HG02970 (cell line): ENCODE measurements around the gene MYBPH.

Source experiments
- ATAC-seq: cut with Tn5 transposase; IDR thresholded peaks from one replicate; pipeline ENCODE4 v1.9.1; 2021; ENCODE audit warnings: mild to moderate bottlenecking, moderate library complexity, moderate number of reproducible peaks; ENCODE audit not compliant: unreplicated experiment, low FRiP score

The MYBPH gene

DNA sequence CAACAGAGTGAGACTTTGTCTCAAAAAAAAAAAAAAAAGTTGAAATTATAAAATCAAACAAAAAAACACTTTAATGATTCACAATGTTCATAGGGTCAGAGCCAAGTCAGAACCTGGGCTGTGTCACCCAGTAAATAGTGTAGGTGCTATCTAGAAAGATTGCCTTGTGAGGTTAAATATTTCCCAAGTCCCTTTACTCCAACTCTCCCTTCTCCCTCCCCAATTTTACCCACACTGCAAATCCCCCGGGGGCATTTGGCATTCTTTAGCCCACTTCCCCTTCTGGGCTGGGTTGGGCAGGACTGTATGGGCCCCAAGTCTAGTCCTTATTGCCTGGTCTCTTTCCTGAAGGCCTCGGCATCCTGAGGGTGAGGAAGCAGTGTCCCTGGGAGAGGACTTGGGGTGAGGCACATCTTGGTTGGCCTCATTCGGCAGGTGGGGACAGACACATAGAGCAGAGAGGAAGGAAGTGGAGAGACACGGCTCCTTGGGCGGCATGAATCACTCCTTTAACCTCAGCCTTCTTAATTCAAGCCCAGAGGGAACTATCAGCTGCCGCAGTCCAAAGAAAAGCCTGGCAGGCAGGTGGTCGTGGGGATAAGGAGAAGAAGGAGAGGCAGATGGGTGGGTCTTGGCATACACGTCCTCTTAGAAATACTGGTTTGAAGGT lies 39.9 kb downstream of the MYBPH start:
- ATAC-seq: no peak

DNA sequence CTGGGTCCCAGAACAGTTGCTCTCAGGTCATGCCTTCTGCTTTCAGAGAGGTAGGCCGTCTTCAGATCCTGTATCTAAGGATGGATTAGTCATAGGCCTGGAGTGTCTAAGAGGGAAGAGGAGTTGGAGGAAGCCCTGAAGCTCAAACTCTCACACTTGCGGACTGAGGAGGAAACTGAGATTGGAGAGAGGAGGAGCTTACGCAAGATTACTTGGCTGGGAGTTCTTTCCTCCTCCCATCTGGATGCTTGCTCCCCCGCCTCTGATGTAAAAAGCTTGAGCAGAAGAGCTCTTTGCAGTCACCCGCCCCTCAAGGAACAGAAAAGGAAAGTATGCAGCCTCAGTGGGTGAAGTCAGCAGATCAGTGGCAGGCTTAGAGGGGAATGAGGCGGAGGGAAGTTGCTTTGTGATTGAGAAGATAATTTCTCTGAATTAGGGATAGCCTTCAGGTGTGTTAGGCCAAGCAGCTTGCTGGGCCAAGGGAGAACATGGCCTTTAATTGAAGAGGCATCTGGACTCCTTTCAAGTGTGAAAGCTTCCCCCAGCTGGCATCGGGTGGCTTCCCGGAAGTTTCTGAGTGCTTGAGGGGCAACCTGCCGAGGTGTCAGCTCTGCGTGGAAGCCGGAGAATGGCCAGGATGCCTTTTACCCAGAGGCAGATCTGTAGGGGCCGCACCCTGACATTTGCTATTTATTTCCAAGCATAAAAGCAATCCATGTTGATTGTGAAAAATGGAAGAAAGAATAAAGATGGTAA lies 41.5 kb downstream of the MYBPH start:
- no peak for ATAC-seq

DNA sequence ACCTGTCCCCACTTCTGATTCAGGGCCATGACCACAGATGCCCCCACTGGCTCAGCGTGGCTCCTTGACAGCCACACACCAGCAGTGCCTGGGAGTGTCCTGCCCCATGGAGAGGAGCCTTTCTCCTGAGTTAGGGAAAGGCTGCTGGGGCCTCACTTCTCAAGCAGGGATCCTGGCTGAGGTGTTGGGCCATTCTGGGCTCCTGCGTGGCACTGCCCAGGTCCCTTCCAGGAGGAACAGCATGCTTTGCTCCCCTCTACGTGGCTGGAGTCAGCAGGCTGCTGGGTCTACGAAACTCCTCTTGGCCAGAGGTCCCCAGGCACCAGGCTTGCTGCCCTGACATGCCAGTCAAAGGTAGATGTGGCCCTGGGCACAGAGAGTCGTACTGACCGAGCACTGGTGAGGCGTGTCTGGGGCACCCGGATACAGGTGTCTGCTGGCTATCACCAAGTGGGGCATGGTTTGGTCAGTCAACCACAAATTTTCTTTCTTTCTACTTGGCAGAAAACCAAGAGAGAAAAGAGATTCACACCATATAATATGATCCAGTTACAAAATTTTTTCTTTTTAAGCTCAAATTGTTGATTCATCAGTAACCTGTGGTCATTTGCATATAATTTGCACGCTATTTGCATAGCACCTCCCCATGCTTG lies 44.0 kb downstream of the MYBPH start:
- ATAC-seq: no peak

DNA sequence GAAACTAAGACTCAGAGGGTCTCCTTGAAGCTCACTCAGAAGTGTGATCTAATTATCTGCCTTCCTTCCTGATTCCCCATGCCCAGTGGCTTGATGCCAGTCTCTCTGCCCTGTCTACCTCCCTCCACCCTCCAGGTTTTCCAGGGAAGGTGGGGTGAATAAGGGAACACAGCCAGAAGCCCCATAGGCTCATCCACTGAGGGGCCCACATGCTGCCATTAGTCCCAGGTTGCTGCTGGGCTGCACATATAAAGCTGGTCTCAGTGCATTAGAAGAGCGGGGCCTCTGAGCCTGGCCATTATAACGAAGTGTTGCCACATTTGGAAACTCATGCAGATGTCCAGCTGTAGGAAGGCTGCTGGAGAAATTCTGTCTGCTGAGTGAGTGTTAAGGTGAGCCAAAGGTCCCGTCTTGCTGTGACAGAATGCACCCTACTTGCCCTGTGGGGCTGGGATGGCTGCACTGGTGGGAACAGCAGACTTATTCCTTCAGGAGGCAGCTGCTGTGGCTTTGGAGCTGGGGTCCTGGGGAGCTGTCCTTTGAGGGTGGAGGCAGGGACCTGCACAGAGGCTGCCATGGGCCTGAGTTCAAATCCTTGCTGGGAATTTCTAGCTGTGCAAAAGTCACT lies 45.2 kb downstream of the MYBPH start:
- no peak for ATAC-seq

DNA sequence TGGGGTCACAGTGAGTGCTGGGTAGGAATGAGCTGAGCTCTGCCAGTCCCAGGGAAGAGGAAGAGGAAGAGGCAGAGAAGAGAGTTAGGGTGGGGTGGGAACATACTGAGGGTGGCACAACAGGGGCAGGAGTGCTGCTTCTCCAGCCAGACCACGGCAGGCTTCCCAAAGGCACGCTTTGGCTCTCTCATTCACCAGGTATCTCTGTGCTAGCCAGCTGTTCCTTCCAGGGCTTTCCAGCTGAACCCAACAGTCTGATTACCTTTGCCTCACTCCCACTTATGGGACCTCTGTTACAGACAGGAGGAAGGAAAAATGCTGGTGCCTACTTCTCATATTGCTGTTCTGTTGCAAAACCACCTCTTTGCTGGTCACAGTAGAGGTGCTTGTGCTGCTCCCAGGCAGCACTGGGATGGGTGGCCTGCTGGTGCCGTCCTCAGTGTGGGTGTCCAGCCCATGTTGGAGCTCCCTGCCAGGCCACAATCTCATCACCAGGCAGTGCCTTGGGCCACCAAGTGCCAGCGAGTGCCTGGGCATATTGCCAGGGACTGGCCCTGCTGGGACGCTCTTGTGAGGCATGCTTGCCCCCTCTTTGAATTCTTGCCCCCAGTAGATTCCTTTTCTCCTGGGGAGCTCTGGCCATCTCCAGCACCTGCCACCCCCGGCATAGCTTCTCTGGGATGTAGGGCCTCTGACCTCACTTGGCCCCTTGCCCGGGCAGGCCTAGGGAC lies 46.0 kb downstream of the MYBPH start:
- ATAC-seq: no peak

DNA sequence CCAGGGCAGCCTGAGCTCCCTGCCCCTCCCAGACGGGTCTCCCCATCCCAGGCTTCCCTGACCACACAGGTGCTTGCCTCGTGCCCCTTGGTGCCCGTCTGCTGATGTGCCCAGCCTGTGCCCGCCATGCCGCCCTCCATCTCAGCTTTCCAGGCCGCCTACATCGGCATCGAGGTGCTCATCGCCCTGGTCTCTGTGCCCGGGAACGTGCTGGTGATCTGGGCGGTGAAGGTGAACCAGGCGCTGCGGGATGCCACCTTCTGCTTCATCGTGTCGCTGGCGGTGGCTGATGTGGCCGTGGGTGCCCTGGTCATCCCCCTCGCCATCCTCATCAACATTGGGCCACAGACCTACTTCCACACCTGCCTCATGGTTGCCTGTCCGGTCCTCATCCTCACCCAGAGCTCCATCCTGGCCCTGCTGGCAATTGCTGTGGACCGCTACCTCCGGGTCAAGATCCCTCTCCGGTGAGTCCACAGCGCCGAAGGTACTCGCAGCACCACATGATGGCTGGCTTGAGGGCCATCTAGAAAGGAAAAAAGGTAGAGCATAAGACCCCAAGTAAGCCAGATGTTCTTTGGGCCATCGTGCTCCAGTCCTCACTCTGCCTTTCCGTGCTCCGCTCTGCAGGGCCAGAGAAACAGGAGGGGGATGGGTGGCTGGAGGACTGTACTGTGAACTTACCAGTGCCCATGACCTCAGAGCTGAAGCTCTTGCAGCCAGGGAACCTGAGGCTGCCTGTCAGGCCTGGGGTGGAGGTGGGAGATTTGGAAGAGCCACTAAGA lies 46.7 kb downstream of the MYBPH start:
- ATAC-seq: no peak

DNA sequence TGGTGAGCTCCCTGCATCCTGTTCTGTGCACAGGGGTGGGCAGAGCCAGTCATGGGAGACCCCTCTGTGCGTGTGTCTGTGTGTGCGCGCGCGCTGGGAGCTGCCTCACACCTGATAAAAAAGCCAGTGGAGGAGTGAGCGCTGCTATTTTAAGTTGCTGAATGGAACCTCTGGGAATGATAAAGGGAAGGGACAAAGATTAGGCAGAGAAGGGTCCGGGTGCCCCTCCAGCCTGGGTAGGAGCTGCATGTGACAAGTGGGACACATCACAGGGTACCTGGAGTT lies 47.3 kb downstream of the MYBPH start:
- ATAC-seq: no peak

DNA sequence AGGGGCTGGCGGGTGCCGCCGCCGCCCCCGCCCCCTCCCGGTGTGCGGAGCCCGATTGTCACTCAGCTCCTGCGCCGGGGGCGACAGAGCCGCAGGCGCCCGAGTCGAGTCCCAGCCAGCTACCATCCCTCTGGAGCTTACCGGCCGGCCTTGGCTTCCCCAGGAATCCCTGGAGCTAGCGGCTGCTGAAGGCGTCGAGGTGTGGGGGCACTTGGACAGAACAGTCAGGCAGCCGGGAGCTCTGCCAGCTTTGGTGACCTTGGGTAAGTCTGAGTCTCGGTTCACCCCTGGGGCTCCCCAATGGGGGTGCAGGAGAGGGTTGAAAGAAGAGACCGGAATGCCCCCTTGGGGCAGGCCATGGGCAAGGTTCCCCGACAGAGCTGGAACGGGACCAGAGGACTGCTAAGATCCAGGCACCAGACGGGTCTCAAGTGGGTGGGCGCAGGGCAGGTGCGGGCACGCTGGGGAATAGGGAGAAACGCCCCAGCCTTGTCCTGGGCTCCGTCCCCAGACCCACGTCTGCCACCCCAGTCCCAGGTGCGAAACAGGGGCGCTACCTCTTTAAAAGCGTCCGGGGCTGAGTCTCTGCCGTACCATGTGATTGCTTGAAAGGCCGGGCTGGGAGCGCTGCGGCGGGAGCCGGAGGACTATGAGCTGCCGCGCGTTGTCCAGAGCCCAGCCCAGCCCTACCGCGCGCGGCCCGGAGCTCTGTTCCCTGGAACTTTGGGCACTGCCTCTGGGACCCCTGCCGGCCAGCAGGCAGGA lies 47.8 kb downstream of the MYBPH start, which contains the start of gene ADORA1:
ADORA1 (plus strand) TSS at position 61 of the 765 bp plus-strand sequence. CDS start 1,116 bp downstream, outside the sequence.
- ATAC-seq: no peak

DNA sequence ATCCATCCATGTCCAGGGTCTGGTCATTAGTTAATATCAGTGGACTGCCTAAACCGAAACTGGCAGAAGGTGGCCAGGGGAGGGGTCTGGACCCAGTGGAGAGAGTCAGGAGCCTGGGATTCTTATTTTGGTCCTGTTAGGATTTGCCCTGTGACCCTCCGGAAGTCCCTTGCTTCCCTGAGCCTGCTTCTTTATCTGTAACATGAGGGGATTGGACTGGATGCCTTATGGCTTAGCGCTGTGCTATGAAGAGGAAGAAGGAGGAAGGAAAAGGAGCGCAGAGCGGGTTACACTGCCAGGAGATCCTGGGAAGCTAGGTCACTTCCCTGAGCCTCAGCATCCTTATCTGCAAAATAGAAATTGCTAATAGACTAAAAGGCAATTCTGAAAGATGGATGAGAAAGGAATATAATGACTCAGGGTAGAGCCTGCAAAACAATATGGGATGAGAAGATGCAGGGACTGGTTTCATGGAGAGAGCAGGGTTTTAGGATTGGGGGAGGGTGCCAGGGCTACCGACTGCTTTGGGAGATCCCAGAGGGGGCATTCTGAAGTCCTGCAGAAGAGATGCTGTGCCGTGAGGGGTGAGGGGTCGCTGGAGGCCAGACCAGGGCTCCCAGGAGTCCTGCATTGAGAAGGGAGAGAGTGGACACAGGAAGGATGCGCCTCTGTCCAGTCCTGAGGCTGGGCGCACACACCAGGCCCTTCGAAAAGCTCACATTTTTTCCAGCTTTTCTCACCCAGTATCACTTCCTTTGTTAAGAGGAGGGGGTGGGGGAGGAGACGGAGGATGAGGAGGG lies 48.6 kb downstream of the MYBPH start:
- ATAC-seq: no peak

DNA sequence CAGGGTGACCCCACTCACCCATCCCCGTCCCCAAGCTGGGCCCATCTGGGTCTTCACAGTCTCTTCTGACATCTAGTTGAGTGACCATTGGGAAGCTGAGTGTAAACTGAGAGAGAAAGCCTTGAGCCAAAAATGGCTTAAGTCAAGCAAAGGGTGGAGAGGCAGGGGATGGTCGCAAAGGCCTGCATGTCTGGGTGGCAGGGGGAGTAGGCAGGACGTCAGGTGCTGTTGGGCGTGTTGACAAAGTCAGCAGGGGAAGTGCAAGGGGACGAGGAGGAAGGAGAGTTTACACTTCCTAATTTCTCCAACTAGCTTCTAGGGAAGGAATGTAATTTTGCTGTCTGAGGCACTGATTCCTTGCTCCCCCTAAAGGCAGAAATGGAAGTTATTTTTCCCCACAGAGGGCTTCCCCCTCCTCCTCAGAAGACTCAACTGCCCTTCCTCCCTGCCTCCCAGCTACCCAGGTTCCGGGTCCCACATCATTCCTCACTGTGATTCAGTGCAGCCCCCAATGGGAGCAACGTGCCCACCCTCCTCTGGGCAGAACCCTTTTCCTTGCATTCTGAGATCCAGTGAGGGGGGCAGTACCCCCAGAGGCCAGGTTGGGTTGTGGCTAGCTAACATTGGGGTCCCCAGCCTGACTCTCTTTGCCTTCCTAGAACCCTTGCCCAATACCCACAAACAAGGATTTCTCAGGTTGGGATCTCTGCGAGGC lies 49.3 kb downstream of the MYBPH start:
- ATAC-seq: no peak

DNA sequence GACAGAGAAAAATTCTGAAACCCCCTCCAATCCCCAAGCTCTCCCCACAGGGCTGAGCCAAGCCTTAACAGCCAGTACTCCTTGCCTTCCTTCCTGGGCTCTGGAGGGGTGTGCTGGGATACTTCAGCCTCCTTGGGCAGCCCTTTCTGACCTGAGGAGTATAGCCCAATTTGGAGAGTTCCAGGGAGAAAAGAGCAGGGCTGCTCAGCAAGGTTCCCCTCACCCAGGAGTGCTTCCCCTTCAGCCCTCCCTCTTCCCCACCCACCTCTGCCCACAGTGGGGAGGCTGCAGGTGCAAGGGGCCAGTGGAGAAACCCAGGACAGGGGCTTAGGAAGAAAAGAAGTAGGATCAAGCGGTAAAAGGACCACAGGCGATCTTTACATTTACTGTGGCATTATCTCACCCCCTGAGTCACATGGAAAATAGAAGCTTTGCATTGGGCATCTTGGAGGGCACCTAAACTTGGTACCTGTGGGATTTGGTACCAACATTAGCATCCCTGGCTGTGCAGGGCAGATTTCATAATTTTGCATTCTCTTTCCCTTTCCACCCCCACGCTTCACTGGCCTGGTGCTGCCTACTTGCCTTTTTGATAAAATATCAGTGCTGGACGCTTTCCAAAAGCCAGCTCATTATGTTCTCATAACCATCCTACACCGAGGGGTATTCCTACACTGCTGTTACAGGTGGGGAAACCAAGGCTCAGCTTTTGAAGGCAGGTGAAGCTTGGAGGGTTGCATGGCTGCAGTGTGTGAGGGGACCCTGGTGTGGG lies 50.9 kb downstream of the MYBPH start:
- ATAC-seq: no peak

DNA sequence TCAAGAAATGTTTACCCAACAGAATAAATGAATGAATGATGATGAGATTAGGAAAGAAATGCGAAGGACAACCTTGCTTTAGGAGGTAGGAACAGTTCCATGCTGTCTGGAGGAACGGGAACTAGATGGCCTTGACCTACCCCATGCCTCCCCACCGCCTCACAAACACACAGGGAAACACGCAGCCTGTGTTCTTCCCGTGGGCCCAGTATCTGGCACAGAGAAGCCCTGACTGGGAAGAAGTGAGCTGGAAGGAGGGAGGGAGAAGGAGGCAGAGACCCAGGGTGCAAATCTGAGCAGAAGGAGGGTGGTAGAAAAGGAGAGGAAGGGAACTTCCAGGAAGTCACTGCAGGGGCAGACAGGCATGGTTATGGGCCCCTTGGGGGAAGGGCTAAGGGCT lies 51.6 kb downstream of the MYBPH start:
- no peak for ATAC-seq

DNA sequence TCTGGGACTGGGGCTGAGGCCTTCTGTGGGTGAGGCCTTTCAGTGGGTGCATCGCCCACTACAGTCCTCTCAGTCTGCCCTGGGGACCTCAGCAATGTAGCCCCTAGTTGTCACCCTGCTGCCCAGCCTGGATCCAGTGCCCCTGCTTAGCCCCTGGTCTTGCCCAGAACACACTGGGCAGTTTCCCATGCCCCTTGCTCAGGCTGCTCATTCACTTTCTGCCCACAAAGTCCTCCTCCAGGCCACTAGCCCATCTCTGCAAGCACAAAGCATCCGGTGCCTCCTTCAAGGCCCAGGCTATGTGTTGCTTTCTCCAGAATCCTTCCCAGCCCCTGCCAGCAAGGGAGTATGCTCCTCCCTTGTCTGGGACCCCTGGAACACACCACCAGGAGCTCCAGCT lies 53.5 kb downstream of the MYBPH start:
- ATAC-seq: no peak

DNA sequence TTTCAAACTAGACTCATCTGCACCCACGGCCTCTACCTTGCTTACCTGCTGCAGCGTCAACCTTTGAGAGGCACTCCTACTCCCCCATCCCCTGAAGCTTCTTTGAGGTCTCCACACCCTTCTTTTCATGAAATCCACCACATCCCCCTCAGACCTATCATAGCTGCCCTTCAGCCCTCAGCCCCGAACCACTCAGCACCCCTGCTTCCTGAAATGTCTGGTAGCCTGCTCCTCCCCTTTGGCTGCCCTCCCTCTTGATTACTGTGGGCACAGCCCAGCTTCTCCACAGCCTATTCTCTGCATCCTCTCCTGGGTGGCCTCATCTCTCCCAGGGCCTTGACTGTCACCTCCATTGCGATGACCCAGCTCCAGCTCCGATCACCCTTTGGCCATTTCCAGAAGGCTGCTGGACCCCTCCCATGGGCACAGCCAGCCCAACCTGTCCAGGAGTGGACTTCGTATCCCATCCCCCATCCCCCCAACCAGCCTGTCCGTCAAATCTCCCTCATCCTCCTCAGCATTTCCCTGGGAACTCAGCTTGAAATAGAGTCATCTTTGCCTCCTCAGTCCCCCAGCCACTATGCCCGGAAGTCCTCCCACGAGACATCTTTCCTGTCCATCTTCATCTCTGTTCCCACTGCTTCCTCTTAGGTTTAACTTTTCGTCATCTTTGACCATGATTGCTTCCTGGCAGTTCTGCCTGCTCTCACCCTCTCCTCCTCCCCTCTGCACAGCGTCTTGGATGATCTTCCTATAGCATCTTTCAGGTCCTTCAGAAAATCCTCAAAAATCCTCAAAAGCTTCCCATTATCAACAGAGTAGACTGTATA lies 54.2 kb downstream of the MYBPH start:
- no peak for ATAC-seq

DNA sequence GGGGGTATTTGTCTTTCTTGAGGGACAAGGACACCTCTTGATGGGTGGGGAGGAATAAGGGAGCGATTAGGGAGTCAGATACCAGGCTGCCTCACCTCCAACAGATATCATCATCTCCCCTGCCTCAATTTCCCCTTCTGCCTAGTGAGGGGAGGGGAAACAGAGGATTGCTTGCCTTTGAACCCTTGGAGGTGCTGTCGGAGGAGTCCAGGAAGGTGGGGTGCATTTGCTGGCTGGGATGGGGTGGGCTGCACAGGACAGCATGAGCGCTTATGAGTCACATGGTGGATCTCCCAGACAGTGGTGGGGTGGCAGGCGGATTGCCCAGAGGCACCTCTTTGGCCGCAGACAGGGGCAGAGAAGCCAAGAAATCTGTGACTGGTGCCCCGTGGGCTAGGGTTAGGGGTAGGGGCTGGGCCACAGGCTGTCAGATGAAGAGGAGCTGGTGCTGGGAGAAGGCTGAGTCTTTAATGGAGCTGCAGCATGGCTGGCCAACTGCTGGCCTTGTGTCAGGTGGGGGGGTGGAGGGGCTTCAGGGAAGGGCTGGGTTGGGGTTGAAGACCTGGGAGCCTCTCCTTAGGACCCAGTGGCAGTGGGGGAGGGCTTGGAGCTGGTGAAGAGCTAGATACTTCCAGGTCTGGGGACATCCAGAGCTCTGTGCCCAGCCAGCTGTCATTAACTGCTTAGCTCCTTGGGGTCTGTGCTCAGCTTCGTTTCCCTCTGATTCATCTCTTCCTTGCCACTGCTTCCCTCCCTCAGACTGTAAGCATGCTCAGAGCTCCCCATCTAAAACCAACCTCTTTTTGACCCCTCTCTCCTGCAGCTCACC lies 55.1 kb downstream of the MYBPH start:
- no peak for ATAC-seq
